Smooth muscle cell of the brain vasculature (primary cell): Measurements from ENCODE around the gene ZBTB46.
"Not testable (repeated sequence)": the region's sequence is repeated elsewhere in the genome, so short reads cannot be mapped to it uniquely, and the experiment has no call there.

Experiments used
- DNase-seq: peaks from one replicate; pipeline ENCODE4 v3.0.0-alpha.2; 2012; ENCODE audit warnings: low read depth, low spot score

The ZBTB46 gene

GRCh38 chr20:63858393-63859165 is 27.5 kb upstream of the ZBTB46 start:
- peak; percentile 82 for DNase-seq

GRCh38 chr20:63857764-63858392 is 26.8 kb upstream of the ZBTB46 start:
- no peak for DNase-seq

GRCh38 chr20:63856098-63856511 is 25.0 kb upstream of the ZBTB46 start:
- no peak for DNase-seq

DNA sequence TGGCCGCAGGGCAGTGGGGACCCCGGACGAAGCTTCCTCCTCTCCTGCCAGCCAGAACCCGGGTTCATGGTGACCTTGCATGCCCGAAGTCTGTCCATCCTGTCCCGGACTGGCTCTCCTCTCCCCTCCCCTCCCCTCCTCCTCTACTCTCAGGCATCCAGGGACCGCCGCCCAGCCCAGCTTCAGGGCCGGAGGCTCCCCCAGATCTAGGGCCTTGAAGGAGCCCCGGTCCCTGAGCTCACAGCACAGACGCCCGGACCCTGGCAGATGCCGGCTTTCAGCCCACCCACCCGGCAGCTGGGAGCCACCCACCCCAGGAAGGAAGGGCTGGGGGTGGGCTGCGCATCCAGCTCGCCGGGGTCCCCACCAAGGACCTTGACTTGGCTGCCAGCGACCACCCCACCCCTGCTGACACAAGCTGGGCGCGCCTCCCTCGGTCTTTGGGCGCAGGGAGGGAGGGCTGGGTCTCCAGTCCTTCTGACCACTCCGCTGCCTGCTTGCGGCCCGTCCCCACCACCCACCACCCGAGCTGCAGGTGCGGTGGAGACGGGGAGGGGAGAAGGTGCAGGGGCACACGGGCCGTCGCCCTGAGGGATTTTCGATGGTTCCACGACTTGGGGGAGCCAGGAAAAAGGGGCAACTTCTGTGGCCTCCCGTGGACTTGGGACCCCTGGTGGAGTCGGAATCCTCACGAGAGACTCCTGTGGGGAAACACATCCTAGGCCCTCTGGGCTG is 24.5 kb upstream of the ZBTB46 start:
- DNase-seq = no peak

DNA sequence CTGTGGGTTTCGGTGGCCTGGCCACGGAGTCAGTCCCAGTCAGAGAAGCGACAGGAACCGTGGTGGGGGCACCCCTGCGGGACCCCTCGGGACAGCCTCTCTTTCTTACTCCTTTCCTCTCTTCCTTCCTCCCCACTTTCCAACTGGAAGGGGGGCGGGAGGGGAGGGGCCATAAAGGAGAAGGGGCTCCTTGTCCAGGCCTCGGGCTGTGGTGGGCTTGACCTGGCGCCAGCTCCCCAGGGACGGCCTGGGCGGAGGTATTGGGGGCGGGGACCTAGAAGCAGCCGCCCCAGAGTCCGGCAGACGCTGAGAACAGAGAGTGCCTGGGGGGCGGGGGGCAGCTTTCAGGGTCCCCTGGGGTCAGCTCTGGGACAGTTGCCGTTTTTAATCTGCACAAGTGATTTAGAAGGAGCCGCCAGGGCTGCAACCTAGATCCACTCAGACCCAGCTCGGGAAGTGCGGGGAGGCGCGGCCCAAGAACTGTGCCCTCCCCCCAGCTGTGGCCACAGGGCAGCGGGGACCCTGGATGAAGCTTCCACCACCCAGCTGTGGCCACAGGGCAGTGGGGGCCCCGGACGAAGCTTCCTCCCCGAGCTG is 23.8 kb upstream of the ZBTB46 start:
- DNase-seq = no peak

DNA sequence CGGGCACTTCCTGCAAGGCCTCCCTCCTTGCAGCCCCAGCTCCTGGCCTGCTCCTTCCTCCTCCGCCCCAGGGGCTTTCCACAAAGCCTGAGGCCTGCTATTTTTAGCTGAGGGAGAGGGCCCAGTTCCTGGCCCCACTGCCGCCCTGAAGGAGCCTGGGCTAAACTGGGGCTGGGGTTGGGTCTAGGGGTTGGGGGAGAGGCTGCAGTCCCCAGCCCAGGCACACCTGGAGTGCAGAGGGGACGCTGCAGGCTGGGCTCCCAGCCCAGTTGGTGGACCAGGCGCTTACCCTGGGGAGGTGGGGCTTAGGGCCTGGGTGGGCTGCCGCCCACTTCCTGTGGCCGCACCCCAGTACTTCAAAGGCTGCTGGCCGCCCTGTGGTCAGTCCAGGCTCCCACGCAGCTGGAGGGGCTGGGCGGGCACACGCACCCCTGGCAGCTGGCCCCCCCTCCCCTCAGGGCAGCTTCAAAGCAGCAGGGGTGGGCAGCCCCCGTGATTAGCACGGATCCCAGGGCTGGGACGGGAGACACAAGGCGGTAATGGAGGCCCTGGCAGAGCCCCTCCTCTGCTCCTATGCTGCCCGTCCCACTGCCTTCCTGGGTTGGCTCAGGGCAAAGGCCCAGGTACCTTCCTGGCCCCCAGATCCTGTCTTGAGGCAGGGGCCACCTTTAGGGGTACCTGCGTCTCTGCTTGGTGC is 23.2 kb upstream of the ZBTB46 start:
- DNase-seq = no peak

DNA sequence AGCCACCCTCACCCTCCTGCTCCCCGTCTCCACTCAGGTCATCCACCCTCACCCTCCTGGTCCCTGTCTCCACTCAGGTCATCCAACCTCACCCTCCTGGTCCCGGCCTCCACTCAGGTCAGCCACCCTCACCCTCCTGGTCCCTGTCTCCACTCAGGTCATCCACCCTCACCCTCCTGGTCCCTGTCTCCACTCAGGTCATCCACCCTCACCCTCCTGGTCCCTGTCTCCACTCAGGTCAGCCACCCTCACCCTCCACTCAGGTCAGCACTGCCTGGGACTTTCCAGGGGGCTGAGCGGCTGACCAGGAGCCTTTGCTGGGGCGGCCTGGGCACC is 22.6 kb upstream of the ZBTB46 start:
- DNase-seq = not testable (repeated sequence)

GRCh38 chr20:63851548-63851943 is 20.5 kb upstream of the ZBTB46 start:
- not testable (repeated sequence) for DNase-seq

- DNase-seq = no peak
Observed at GRCh38 chr20:63850689-63851547, 19.9 kb upstream of the ZBTB46 start.

- no peak for DNase-seq
Observed at GRCh38 chr20:63848003-63848911, 17.2 kb upstream of the ZBTB46 start.

DNA sequence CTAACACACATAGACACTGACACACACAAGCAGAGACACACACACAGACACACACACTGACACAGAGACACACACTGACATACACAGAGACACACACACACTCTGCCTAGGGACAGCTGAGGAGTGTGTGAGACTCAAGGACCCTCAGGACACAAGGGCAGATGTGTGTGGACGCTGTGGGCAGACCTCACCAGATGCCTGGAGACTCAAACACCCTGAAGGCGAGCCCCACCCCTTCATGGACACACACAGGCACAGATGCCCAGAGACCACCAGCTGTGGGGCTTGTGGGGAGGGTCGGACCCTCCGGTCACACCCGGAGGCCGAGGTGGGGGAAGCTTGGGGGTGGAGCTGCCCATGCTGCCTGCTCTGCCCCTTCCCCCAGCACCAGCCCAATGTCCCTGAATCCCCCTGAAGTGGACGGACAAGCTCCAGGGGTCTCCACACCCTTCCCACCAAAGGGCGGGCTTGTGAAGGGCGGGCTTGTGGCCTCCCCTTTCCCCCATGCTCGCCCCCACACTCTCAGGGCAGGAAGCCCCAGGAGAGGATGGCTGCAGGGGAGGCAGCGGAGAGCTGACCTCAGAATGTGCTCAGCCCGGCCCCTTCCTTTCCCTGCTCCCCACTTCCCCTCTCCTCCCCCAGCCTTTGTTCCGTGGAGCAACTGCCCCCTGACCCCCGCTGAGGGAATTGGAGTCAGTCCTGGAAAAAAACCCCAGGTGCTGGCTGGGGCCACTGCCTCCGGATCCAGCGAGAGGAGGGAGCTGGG is 16.4 kb upstream of the ZBTB46 start:
- DNase-seq = no peak

DNA sequence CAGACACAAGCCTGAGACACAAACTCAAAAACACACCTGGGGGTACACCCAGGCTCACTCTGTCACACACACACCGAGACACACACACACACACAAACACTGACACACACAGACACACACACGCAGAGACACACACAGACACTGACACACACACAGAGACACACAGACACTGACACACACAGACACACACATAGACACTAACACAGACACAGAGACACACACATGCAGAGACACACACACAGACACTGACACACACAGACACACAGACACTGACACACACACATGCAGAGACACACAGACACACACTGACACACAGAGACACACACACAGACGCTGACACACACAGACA is 15.8 kb upstream of the ZBTB46 start:
- DNase-seq = no peak

GRCh38 chr20:63846128-63846771 is 15.2 kb upstream of the ZBTB46 start:
- DNase-seq = no peak

GRCh38 chr20:63844511-63844991 is 13.5 kb upstream of the ZBTB46 start:
- DNase-seq = no peak

GRCh38 chr20:63843778-63844177 is 12.7 kb upstream of the ZBTB46 start:
- no peak for DNase-seq

DNA sequence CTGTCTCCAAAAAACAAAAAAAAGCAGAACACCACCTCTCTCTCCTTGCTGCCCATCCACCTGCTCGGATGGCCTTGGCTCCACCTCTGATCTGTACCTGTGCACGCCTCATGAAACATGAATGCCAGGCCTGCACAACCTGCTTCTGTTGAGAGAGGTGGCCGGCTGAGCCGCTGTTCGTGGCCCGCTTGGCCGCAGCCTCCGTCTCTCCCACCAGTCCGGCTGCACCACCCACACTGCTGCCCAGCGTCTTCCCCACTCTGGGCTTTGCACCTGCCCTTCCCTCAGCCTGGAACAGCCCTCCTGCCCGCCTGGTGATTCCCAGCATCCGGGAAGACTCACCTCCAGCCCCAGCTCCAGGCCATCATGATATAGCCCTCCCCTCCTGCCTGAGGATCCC is 12.2 kb upstream of the ZBTB46 start:
- DNase-seq = no peak

- DNase-seq = no peak
Observed at GRCh38 chr20:63842258-63842657, 11.2 kb upstream of the ZBTB46 start.

DNA sequence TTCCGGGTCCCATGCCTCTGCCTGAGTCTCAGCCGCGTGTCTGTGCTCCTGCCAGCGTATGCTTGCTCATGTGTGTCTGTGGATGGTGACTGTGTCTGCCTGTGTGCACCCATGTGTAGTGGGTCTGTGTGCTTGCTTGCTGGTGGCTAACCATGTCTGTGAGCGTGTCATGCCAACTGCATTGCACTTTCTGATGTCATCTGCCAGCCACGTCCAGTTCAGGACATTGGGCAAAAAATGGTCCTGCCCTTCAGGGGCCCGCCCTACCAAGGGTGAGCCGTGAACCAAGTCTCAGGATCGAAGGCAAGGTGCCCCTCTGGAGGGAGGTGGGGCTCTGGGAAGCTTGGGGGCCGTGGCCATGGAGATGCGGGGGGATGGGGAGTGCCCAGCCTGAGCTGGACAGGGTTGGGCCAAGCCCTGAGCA is 9.4 kb upstream of the ZBTB46 start:
- DNase-seq = no peak
